Measurements from ENCODE around the gene DNAH5.

GRCh38 chr5:13975246-13975645 lies 30.8 kb upstream of the DNAH5 start:
- TF ChIP-seq CTCF (IDR thresholded peaks at IDR 0.05): no peak
- TF ChIP-seq POLR2A (IDR thresholded peaks at IDR 0.05): no peak
